CD4-positive, alpha-beta T cell (primary cell): Measurements from ENCODE around the gene SS18. TPM values are rescaled to one million over a fixed set of nuclear protein-coding genes. Genes with fewer than 3 reads are reported as not detected.

Experiments
- ATAC-seq: fragments of 200-7000 bp; cut with Tn5 transposase; one replicate; pipeline ENCODE4 v1.10.0; 2022; ENCODE audit warnings: mild to moderate bottlenecking; ENCODE audit not compliant: poor library complexity
- CTCF ChIA-PET: fragments of 350-600 bp; sonication (Branson Sonifier 250); formaldehyde crosslinking; loops from one replicate; lab custom pipeline; 2021; ENCODE audit warnings: antibody characterized with exemption, inconsistent platforms; lab: Charles Lee
- POLR2A ChIA-PET: fragments of 350-600 bp; sonication (Branson Sonifier 250); formaldehyde crosslinking; loops from one replicate; lab custom pipeline; 2021; ENCODE audit warnings: antibody characterized with exemption, inconsistent platforms; lab: Charles Lee
- DNase-seq, 14 experiments: peaks; one replicate each; pipeline ENCODE4 v3.0.0-alpha.2; 2013 to 2020; ENCODE audit warnings: mixed read lengths in 2 of 14
- H3K27ac ChIP-seq, 2 donors: one replicate each; pipeline versions ENCODE4 v1.5.1 to v1.7.0; 2013; ENCODE audit warnings: low read length in 2 of 2, low read depth in 1 of 2, mild to moderate bottlenecking in 1 of 2
- H3K27me3 ChIP-seq, 2 experiments: 1 replicate in 1 of 2; 2 replicates in 1 of 2; pipeline versions ENCODE4 v1.6.1 to v1.7.0; 2013; ENCODE audit warnings: low read length in 2 of 2, control low read depth in 1 of 2, mild to moderate bottlenecking in 1 of 2, moderate library complexity in 1 of 2; ENCODE audit not compliant: insufficient read depth in 2 of 2, control insufficient read depth in 1 of 2
- H3K36me3 ChIP-seq: one replicate; pipeline ENCODE4 v1.6.1; 2013; ENCODE audit warnings: low read length, control low read depth; ENCODE audit not compliant: insufficient read depth
- H3K4me1 ChIP-seq: one replicate; pipeline ENCODE4 v1.6.1; 2013; ENCODE audit warnings: low read length, control low read depth; ENCODE audit not compliant: insufficient read depth
- H3K4me3 ChIP-seq: one replicate; pipeline ENCODE4 v1.5.1; 2013; ENCODE audit warnings: mild to moderate bottlenecking, low read length, moderate library complexity
- H3K9me3 ChIP-seq, 2 experiments: 1 replicate in 1 of 2; 2 replicates in 1 of 2; pipeline versions ENCODE4 v1.6.1 to v1.7.0; 2013; ENCODE audit warnings: low read length in 2 of 2, mild to moderate bottlenecking in 2 of 2, control low read depth in 1 of 2, moderate library complexity in 1 of 2; ENCODE audit not compliant: control insufficient read depth in 1 of 2, insufficient read depth in 1 of 2
- H3K27ac Mint-ChIP-seq: one replicate; pipeline ENCODE4 v1.8.0; 2020; ENCODE audit warnings: mixed read lengths
- H3K27me3 Mint-ChIP-seq: one replicate; pipeline ENCODE4 v1.8.0; 2021; ENCODE audit warnings: mixed read lengths
- H3K36me3 Mint-ChIP-seq: one replicate; pipeline ENCODE4 v1.8.0; 2021; ENCODE audit warnings: low read depth, mixed read lengths
- H3K4me1 Mint-ChIP-seq: one replicate; pipeline ENCODE4 v1.8.0; 2021; ENCODE audit warnings: low read depth, mixed read lengths
- H3K4me3 Mint-ChIP-seq: one replicate; pipeline ENCODE4 v1.8.0; 2020; ENCODE audit warnings: mild to moderate bottlenecking, mixed read lengths
- H3K9me3 Mint-ChIP-seq: one replicate; pipeline ENCODE4 v1.8.0; 2020; ENCODE audit warnings: mixed read lengths
- CTCF ChIP-seq: fragments of 200-600 bp; IDR thresholded peaks from one replicate; pipeline ENCODE4 v1.8.0; 2022; ENCODE audit warnings: antibody characterized with exemption, mild to moderate bottlenecking
- intact Hi-C, 2 experiments: fragments of 100-400 bp; cut with DNase I in 1 of 2; cut with micrococcal nuclease in 1 of 2; formaldehyde crosslinking; loops; one replicate each; pipeline versions ENCODE4 v1.15.1 to v1.9.0; 2023 to 2025; cut with DNase I, micrococcal nuclease
- total RNA-seq, 174 experiments: library from RNA in 2 of 174; stranded (reverse) in 2 of 174; gene quantifications; one replicate each; pipeline ENCODE4 v1.2.3 and lab custom pipeline; 2021 to 2026

SS18 gene
- total RNA-seq, 2 experiments from 2014 or later = 40.4 to 41.7 TPM

- no peak overlapping the region for H3K27ac Mint-ChIP-seq
- DNase-seq = no peak
These were observed 115.8 kb downstream of the SS18 start for GRCh38 chr18:25974630-25975077.

More at GRCh38 chr18:25974630-25975077, 115.8 kb downstream of the SS18 start:
- Histone ChIP-seq H3K4me1 (peaks cover 2% of the 10 kb centered on the region), H3K4me3 (no peak overlapping the region), H3K27ac (no peak overlapping the region), H3K9me3 (no peaks in the 10 kb centered on the region), H3K36me3 (no peaks in the 10 kb centered on the region), H3K27me3 (no peaks in the 10 kb centered on the region)
- ChIA-PET POLR2A (interaction anchor here (1.0 kb wide), 1 partner anchor 29 kb away, joined by 3 read pairs; no protein-coding TSS in a partner anchor), CTCF (no interaction called here)
- peaks cover 6% of the 10 kb centered on the region for H3K4me1 Mint-ChIP-seq
- no peak for ATAC-seq
- H3K4me3 Mint-ChIP-seq = no peak overlapping the region
- no peak for TF ChIP-seq CTCF
- intact Hi-C loops = no loop called here
- peaks cover 7% of the 10 kb centered on the region for H3K27me3 Mint-ChIP-seq
- H3K36me3 Mint-ChIP-seq = no peaks in the 10 kb centered on the region
- H3K9me3 Mint-ChIP-seq = peaks cover 2% of the 10 kb centered on the region

Other genes with a start within 250 kb of the SS18 start
- under 1 TPM in 1 of 2 experiments, not detected in 1; 0.27 TPM for gene PSMA8, start 43.3 kb upstream of the SS18 start, total RNA-seq
- gene TAF4B, start 135.8 kb upstream of the SS18 start, total RNA-seq = 10 to 100 TPM; 13.7 to 14.1 TPM